ENCODE measurements around the gene SYCE3. TPM values are rescaled to one million over a fixed set of nuclear protein-coding genes. Genes with fewer than 3 reads are reported as not detected.

SYCE3 gene
- total and polyA plus RNA-seq, 2 donors (not counting 3 experiments of a cell fraction or from before 2014, with no cell fraction given): not detected

- no peaks in the 10 kb centered on the region for H3K79me2 ChIP-seq (ENCODE audit: control insufficient read depth, insufficient read depth, low read length)
- H3K9me1 ChIP-seq (replicated peaks; ENCODE audit: control insufficient read depth, extremely low read depth, insufficient read depth, low read length): no peaks in the 10 kb centered on the region
- peak overlapping the region; percentile 55 for H2AFZ ChIP-seq (ENCODE audit: low read depth, low read length)
- intact Hi-C loops (cut with micrococcal nuclease): no loop called here
- TF ChIP-seq MYC (IDR thresholded peaks at IDR 0.05; ENCODE audit: low read depth, low read length) (no peak), POLR2AphosphoS5 (IDR thresholded peaks at IDR 0.05; ENCODE audit: insufficient read depth, low read depth, low read length) (no peak), FOS (IDR thresholded peaks at IDR 0.05; ENCODE audit: borderline replicate concordance, insufficient read depth, low read length) (no peak), JUN (IDR thresholded peaks at IDR 0.05; ENCODE audit: borderline replicate concordance, insufficient read depth, insufficient read length, low read depth) (no peak)
- TF ChIP-seq, protein P1, sequence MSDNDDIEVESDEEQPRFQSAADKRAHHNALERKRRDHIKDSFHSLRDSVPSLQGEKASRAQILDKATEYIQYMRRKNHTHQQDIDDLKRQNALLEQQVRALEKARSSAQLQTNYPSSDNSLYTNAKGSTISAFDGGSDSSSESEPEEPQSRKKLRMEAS (IDR thresholded peaks at IDR 0.05; ENCODE audit: insufficient read depth, insufficient read length): no peak
- H3K4me1 ChIP-seq (ENCODE audit: control insufficient read depth, extremely low read depth, insufficient read depth, low read length): peaks cover 21% of the 10 kb centered on the region
- ChIA-PET CTCF (interaction anchor here (0.5 to 1.7 kb wide), 3 partner anchors 26 to 89 kb away, joined by 3 to 10 read pairs (median 3); no protein-coding TSS in a partner anchor), POLR2A (no interaction called here)
- peaks cover 3 to 13% of the 10 kb centered on the region in 2 experiments for H3K27me3 ChIP-seq (ENCODE audit: control insufficient read depth in 2 of 2, insufficient read depth in 2 of 2, low read length in 2 of 2)
- no peaks in the 10 kb centered on the region for H4K20me1 ChIP-seq (replicated peaks; ENCODE audit: control insufficient read depth, extremely low read depth, insufficient read depth, low read length)
- H3K4me3 ChIP-seq (replicated peaks in 1 of 3; ENCODE audit: insufficient read depth in 1 of 3, low read depth in 1 of 3, low read length in 3 of 3): peak overlapping the region in 2 of 3 experiments; percentile 8 to 36
- H3K36me3 ChIP-seq (ENCODE audit: control insufficient read depth in 2 of 2, extremely low read depth in 1 of 2, insufficient read depth in 2 of 2, low read length in 2 of 2): no peaks in the 10 kb centered on the region
- H3K9ac ChIP-seq (replicated peaks; ENCODE audit: extremely low read depth, insufficient read depth, low read length): no peak overlapping the region
- no TSS peak for BruUV-seq (replicated peaks)
- DNase-seq (ENCODE audit: low read depth, low spot score) (no peak), FAIRE-seq (no peak)
- no peak overlapping the region for H3K27ac ChIP-seq (ENCODE audit: insufficient read depth, low read depth, low read length)
- no peaks in the 10 kb centered on the region for H3K9me3 ChIP-seq (replicated peaks; ENCODE audit: control insufficient read depth, insufficient read depth, low read length)
- peak overlapping the region; percentile 58 for H3K4me2 ChIP-seq (ENCODE audit: insufficient read depth, low read length)
- dilution Hi-C loops (cut with MboI; ENCODE audit: extremely low pct_ligation_motif_present, low sequenced_read_pairs): no loop called here
Measured at GRCh38 chr22:50531546-50531961, 31.2 kb downstream of the SYCE3 start.

DNA sequence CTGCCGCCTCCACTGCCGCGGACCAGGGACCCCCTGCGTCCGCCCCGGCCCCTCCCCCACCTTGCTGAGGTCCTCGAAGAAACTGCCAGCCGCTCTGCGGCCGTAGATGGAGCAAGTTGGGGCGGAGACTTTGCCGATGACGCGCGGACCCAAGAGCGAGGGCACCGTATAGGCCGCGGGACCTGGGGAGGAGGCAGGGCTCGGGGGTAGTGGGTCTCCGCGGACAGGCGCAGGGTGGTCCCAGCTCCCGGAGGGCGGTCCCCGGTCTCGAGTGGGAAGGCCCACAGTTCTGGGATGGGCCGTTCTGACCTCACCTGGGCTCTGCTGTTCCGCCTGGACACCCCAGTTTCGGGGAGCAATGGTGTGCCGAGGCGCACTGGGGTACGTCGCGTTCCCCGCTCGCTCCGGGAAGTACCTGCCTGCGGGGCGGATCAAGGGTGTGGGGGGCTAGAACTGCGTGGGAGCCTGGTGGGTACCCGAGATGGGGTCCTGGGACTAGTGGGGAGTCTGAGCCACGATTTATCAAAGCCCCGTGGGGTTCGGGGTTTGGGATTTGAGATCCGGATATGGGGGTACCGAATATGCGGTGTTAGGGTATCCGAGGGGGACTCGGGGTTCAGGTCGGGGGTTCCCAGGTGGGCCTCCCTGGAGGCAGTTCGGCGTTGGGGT, 31.7 kb downstream of the SYCE3 start:
- peak overlapping the region; percentile 72 for H3K4me2 ChIP-seq (ENCODE audit: insufficient read depth, low read length)
- no peaks in the 10 kb centered on the region for H3K79me2 ChIP-seq (ENCODE audit: control insufficient read depth, insufficient read depth, low read length)
- no peaks in the 10 kb centered on the region for H4K20me1 ChIP-seq (replicated peaks; ENCODE audit: control insufficient read depth, extremely low read depth, insufficient read depth, low read length)
- DNase-seq (ENCODE audit: low read depth, low spot score) (peak; percentile 27), FAIRE-seq (peak; percentile 62)
- H3K9me1 ChIP-seq (replicated peaks; ENCODE audit: control insufficient read depth, extremely low read depth, insufficient read depth, low read length): no peaks in the 10 kb centered on the region
- ChIA-PET POLR2A (no interaction called here), CTCF (interaction anchor here (0.5 to 1.7 kb wide), 2 partner anchors 26 to 89 kb away, joined by 3 to 10 read pairs; no protein-coding TSS in a partner anchor)
- H3K27ac ChIP-seq (ENCODE audit: insufficient read depth, low read depth, low read length): no peak overlapping the region
- BruUV-seq (replicated peaks): no TSS peak
- intact Hi-C loops (cut with micrococcal nuclease) (no loop called here), dilution Hi-C loops (cut with MboI; ENCODE audit: extremely low pct_ligation_motif_present, low sequenced_read_pairs) (no loop called here)
- H3K4me3 ChIP-seq (replicated peaks in 1 of 3; ENCODE audit: insufficient read depth in 1 of 3, low read depth in 1 of 3, low read length in 3 of 3): no peak overlapping the region
- no peaks in the 10 kb centered on the region for H3K36me3 ChIP-seq (ENCODE audit: control insufficient read depth in 2 of 2, extremely low read depth in 1 of 2, insufficient read depth in 2 of 2, low read length in 2 of 2)
- no peak overlapping the region for H2AFZ ChIP-seq (ENCODE audit: low read depth, low read length)
- H3K9ac ChIP-seq (replicated peaks; ENCODE audit: extremely low read depth, insufficient read depth, low read length): no peak overlapping the region
- TF ChIP-seq FOS (IDR thresholded peaks at IDR 0.05; ENCODE audit: borderline replicate concordance, insufficient read depth, low read length): no peak
- TF ChIP-seq POLR2AphosphoS5 (IDR thresholded peaks at IDR 0.05; ENCODE audit: insufficient read depth, low read depth, low read length): no peak
- no peak for TF ChIP-seq EZH2 (IDR thresholded peaks at IDR 0.05; ENCODE audit: borderline replicate concordance, low read depth, low read length, severe bottlenecking)
- no peak for TF ChIP-seq POLR2A (IDR thresholded peaks at IDR 0.05; ENCODE audit: low read depth, low read length)
- TF ChIP-seq, protein P1 (IDR thresholded peaks at IDR 0.05; ENCODE audit: insufficient read depth, insufficient read length): no peak
- TF ChIP-seq CTCF (IDR thresholded peaks at IDR 0.05; ENCODE audit: extremely low read depth in 1 of 2, insufficient read depth in 1 of 2, low read depth in 1 of 2, low read length in 2 of 2): no peak
- no peak for TF ChIP-seq JUN (IDR thresholded peaks at IDR 0.05; ENCODE audit: borderline replicate concordance, insufficient read depth, insufficient read length, low read depth)
- no peak for TF ChIP-seq GATA2 (IDR thresholded peaks at IDR 0.05; ENCODE audit: insufficient read depth, insufficient read length, low read depth, low read length)
- TF ChIP-seq MYC (IDR thresholded peaks at IDR 0.05; ENCODE audit: low read depth, low read length): no peak
- H3K27me3 ChIP-seq (ENCODE audit: control insufficient read depth in 2 of 2, insufficient read depth in 2 of 2, low read length in 2 of 2): peaks cover 3 to 13% of the 10 kb centered on the region in 2 experiments
- peaks cover 23% of the 10 kb centered on the region for H3K4me1 ChIP-seq (ENCODE audit: control insufficient read depth, extremely low read depth, insufficient read depth, low read length)
- H3K9me3 ChIP-seq (replicated peaks; ENCODE audit: control insufficient read depth, insufficient read depth, low read length): no peaks in the 10 kb centered on the region
